Activated naive CD8-positive, alpha-beta T cell treated with anti-CD3 and anti-CD28 coated beads, Interleukin-2, amount 10 ng/mL, durations not matched to agents 7 days and 5 days (primary cell): ENCODE data around the gene NFAM1. TPM values are rescaled to one million over a fixed set of nuclear protein-coding genes. Genes with fewer than 3 reads are reported as not detected.

ENCODE experiments used
- ATAC-seq: fragments of 150-1000 bp; cut with Tn5 transposase; one replicate; pipeline ENCODE4 v1.10.0; 2021; ENCODE audit warnings: low read depth, moderate library complexity
- POLR2A ChIA-PET: fragments of 350-600 bp; sonication (Branson Sonifier 250); formaldehyde crosslinking; loops from one replicate; lab custom pipeline; 2021; ENCODE audit warnings: antibody characterized with exemption; lab: Charles Lee
- DNase-seq: peaks from one replicate; pipeline ENCODE4 v3.0.0; 2021
- H3K27ac Mint-ChIP-seq: one replicate; pipeline ENCODE4 v1.8.0; 2022; ENCODE audit warnings: mild to moderate bottlenecking, mixed read lengths
- H3K27me3 Mint-ChIP-seq: one replicate; pipeline ENCODE4 v1.8.0; 2022; ENCODE audit warnings: mild to moderate bottlenecking, moderate library complexity, mixed read lengths
- H3K36me3 Mint-ChIP-seq: one replicate; pipeline ENCODE4 v1.8.0; 2021; ENCODE audit warnings: mild to moderate bottlenecking, mixed read lengths
- H3K4me1 Mint-ChIP-seq: one replicate; pipeline ENCODE4 v1.8.0; 2021; ENCODE audit warnings: mixed read lengths
- H3K4me3 Mint-ChIP-seq: one replicate; pipeline ENCODE4 v1.8.0; 2022; ENCODE audit warnings: mild to moderate bottlenecking, moderate library complexity, mixed read lengths
- H3K9me3 Mint-ChIP-seq: one replicate; pipeline ENCODE4 v1.8.0; 2021; ENCODE audit warnings: mixed read lengths
- total RNA-seq, 2 experiments: library from RNA; stranded (reverse); gene quantifications; one replicate each; pipeline ENCODE4 v1.2.3, GENCODE V29; 2021

The NFAM1 gene
- total RNA-seq, 2 experiments from 2014 or later: 0.22 to 0.26 TPM

GRCh38 chr22:42451499-42452145 lies 19.4 kb upstream of the NFAM1 start:
- POLR2A ChIA-PET: interaction anchor here (0.6 kb wide), 1 partner anchor 508 kb away, joined by 5 read pairs; no protein-coding TSS in a partner anchor
- Mint-ChIP-seq H3K27me3 (peaks cover 10% of the 10 kb centered on the region), H3K27ac (no peak overlapping the region), H3K9me3 (no peaks in the 10 kb centered on the region), H3K36me3 (no peaks in the 10 kb centered on the region), H3K4me1 (no peaks in the 10 kb centered on the region), H3K4me3 (no peak overlapping the region)
- ATAC-seq (no peak), DNase-seq (no peak)

GRCh38 chr22:42450862-42451261 lies 18.7 kb upstream of the NFAM1 start:
- DNase-seq: no peak
- peaks cover 9% of the 10 kb centered on the region for H3K27me3 Mint-ChIP-seq
- H3K4me3 Mint-ChIP-seq: no peak overlapping the region
- no peaks in the 10 kb centered on the region for H3K9me3 Mint-ChIP-seq
- ATAC-seq: no peak
- no peaks in the 10 kb centered on the region for H3K4me1 Mint-ChIP-seq
- no peak overlapping the region for H3K27ac Mint-ChIP-seq
- POLR2A ChIA-PET: no interaction called here
- H3K36me3 Mint-ChIP-seq: no peaks in the 10 kb centered on the region

GRCh38 chr22:42446151-42446550 lies 13.9 kb upstream of the NFAM1 start:
- Mint-ChIP-seq H3K36me3 (no peaks in the 10 kb centered on the region), H3K9me3 (no peaks in the 10 kb centered on the region), H3K4me1 (peaks cover 11% of the 10 kb centered on the region), H3K27me3 (peaks cover 2% of the 10 kb centered on the region), H3K27ac (no peak overlapping the region), H3K4me3 (no peak overlapping the region)
- DNase-seq: no peak
- POLR2A ChIA-PET: interaction anchor here (0.7 kb wide), 1 partner anchor 18 kb away, joined by 3 read pairs; no protein-coding TSS in a partner anchor
- ATAC-seq: no peak

- ATAC-seq: peak; percentile 81
- H3K9me3 Mint-ChIP-seq: no peaks in the 10 kb centered on the region
- H3K27me3 Mint-ChIP-seq: peaks cover 2% of the 10 kb centered on the region
- H3K4me1 Mint-ChIP-seq: peaks cover 17% of the 10 kb centered on the region
- peak overlapping the region; percentile 87 for H3K27ac Mint-ChIP-seq
- POLR2A ChIA-PET: interaction anchor here (0.5 to 2.7 kb wide), 10 partner anchors 9 to 446 kb away, joined by 3 to 19 read pairs (median 3); partner anchors contain the start of genes NDUFA6, POLDIP3, SMDT1 and WBP2NL
- H3K36me3 Mint-ChIP-seq: no peaks in the 10 kb centered on the region
- DNase-seq: peak; percentile 82
- H3K4me3 Mint-ChIP-seq: peak overlapping the region; percentile 68
Measured at GRCh38 chr22:42444077-42444904, 12.1 kb upstream of the NFAM1 start.

GRCh38 chr22:42443240-42444076 lies 11.3 kb upstream of the NFAM1 start:
- POLR2A ChIA-PET: interaction anchor here (0.7 to 2.7 kb wide), 4 partner anchors 171 to 445 kb away, joined by 3 to 19 read pairs (median 3); partner anchors contain the start of genes NDUFA6, POLDIP3 and WBP2NL
- ATAC-seq: no peak
- no peaks in the 10 kb centered on the region for H3K36me3 Mint-ChIP-seq
- H3K4me1 Mint-ChIP-seq: peaks cover 20% of the 10 kb centered on the region
- H3K9me3 Mint-ChIP-seq: no peaks in the 10 kb centered on the region
- no peaks in the 10 kb centered on the region for H3K27me3 Mint-ChIP-seq
- peak overlapping the region; percentile 87 for H3K27ac Mint-ChIP-seq
- H3K4me3 Mint-ChIP-seq: peak overlapping the region; percentile 31
- DNase-seq: no peak

GRCh38 chr22:42442748-42443147 lies 10.5 kb upstream of the NFAM1 start:
- POLR2A ChIA-PET: interaction anchor here (2.7 kb wide), 1 partner anchor 352 kb away, joined by 19 read pairs; the partner anchor contains the start of gene NDUFA6
- Mint-ChIP-seq H3K4me1 (peaks cover 21% of the 10 kb centered on the region), H3K27ac (no peak overlapping the region), H3K27me3 (no peaks in the 10 kb centered on the region), H3K36me3 (no peaks in the 10 kb centered on the region), H3K4me3 (no peak overlapping the region), H3K9me3 (no peaks in the 10 kb centered on the region)
- no peak for DNase-seq
- ATAC-seq: no peak

- Mint-ChIP-seq H3K4me1 (peaks cover 30% of the 10 kb centered on the region), H3K27ac (no peak overlapping the region), H3K36me3 (no peaks in the 10 kb centered on the region), H3K27me3 (no peaks in the 10 kb centered on the region), H3K4me3 (no peak overlapping the region), H3K9me3 (no peaks in the 10 kb centered on the region)
- POLR2A ChIA-PET: no interaction called here
- no peak for DNase-seq
- no peak for ATAC-seq
Measured at GRCh38 chr22:42440728-42441127, 8.5 kb upstream of the NFAM1 start.

- Mint-ChIP-seq H3K9me3 (no peaks in the 10 kb centered on the region), H3K4me1 (peaks cover 30% of the 10 kb centered on the region), H3K27ac (peak overlapping the region; percentile 49), H3K4me3 (peak overlapping the region; percentile 15), H3K27me3 (no peaks in the 10 kb centered on the region), H3K36me3 (no peaks in the 10 kb centered on the region)
- DNase-seq (no peak), ATAC-seq (no peak)
- POLR2A ChIA-PET: interaction anchor here (0.6 to 1.5 kb wide), 6 partner anchors 20 to 640 kb away, joined by 3 to 5 read pairs (median 4); partner anchors contain the start of genes CCDC134, NDUFA6 and POLDIP3
Measured at GRCh38 chr22:42439821-42440674, 7.8 kb upstream of the NFAM1 start.

GRCh38 chr22:42439021-42439567 lies 6.9 kb upstream of the NFAM1 start:
- peaks cover 21% of the 10 kb centered on the region for H3K4me1 Mint-ChIP-seq
- peak overlapping the region; percentile 6 for H3K4me3 Mint-ChIP-seq
- POLR2A ChIA-PET: interaction anchor here (0.6 to 1.5 kb wide), 5 partner anchors 20 to 639 kb away, joined by 3 to 5 read pairs (median 4); partner anchors contain the start of genes CCDC134, NDUFA6 and POLDIP3
- no peaks in the 10 kb centered on the region for H3K36me3 Mint-ChIP-seq
- no peaks in the 10 kb centered on the region for H3K27me3 Mint-ChIP-seq
- H3K9me3 Mint-ChIP-seq: no peaks in the 10 kb centered on the region
- ATAC-seq (no peak), DNase-seq (no peak)
- H3K27ac Mint-ChIP-seq: peak overlapping the region; percentile 15

GRCh38 chr22:42438293-42438650 lies 6.1 kb upstream of the NFAM1 start:
- no peak for DNase-seq
- Mint-ChIP-seq H3K27me3 (peaks cover 2% of the 10 kb centered on the region), H3K9me3 (no peaks in the 10 kb centered on the region), H3K4me1 (peaks cover 19% of the 10 kb centered on the region), H3K36me3 (no peaks in the 10 kb centered on the region), H3K27ac (peak overlapping the region; percentile 70), H3K4me3 (peak overlapping the region; percentile 83)
- no peak for ATAC-seq
- POLR2A ChIA-PET: interaction anchor here (0.5 to 1.0 kb wide), 2 partner anchors 348 to 358 kb away, joined by 3 to 4 read pairs; partner anchors contain the start of gene NDUFA6

GRCh38 chr22:42437488-42438292 lies 5.5 kb upstream of the NFAM1 start:
- peak; percentile 85 for DNase-seq
- Mint-ChIP-seq H3K9me3 (no peaks in the 10 kb centered on the region), H3K27me3 (peaks cover 5% of the 10 kb centered on the region), H3K4me1 (peaks cover 19% of the 10 kb centered on the region), H3K36me3 (no peaks in the 10 kb centered on the region), H3K27ac (peak overlapping the region; percentile 70), H3K4me3 (peak overlapping the region; percentile 83)
- POLR2A ChIA-PET: interaction anchor here (0.5 to 1.0 kb wide), 3 partner anchors 346 to 357 kb away, joined by 3 to 4 read pairs (median 4); partner anchors contain the start of gene NDUFA6
- peak; percentile 87 for ATAC-seq
